K562 (cell line): ENCODE results near the gene LITAF. TPM values are rescaled to one million over a fixed set of nuclear protein-coding genes. Genes with fewer than 3 reads are reported as not detected.

Experiments
- ARID3B ChIP-seq: fragments of 250-450 bp; sonication (Bioruptor Pico); IDR thresholded peaks from 2 replicates; pipeline ENCODE4 v1.4.0; 2020; ENCODE audit warnings: borderline replicate concordance
- BCOR ChIP-seq: fragments of 450-650 bp; IDR thresholded peaks from 2 replicates; pipeline ENCODE4 v1.6.1; 2016
- E2F3 ChIP-seq: fragments of 250-450 bp; sonication (Bioruptor Pico); IDR thresholded peaks from 2 replicates; pipeline ENCODE4 v1.4.0; 2020; ENCODE audit warnings: mild to moderate bottlenecking
- ESRRA ChIP-seq: fragments of 450-650 bp; IDR thresholded peaks from 2 replicates; pipeline ENCODE4 v1.6.1; 2014; ENCODE audit warnings: low read depth, mild to moderate bottlenecking, moderate library complexity, borderline replicate concordance
- GATAD2B ChIP-seq: fragments of 450-650 bp; IDR thresholded peaks from 2 replicates; pipeline ENCODE4 v1.6.1; 2017; ENCODE audit warnings: mild to moderate bottlenecking, borderline replicate concordance
- HMGN3 ChIP-seq: IDR thresholded peaks from 2 replicates; pipeline ENCODE4 v1.6.1; 2011; ENCODE audit warnings: borderline replicate concordance, low read depth, mild to moderate bottlenecking, mixed read lengths, low read length; ENCODE audit not compliant: insufficient read length; ENCODE audit errors: extremely low read depth
- KDM1A ChIP-seq, 2 experiments: fragments of 450-650 bp; IDR thresholded peaks; 2 replicates each; pipeline ENCODE4 v1.6.1; 2016; ENCODE audit warnings: mild to moderate bottlenecking in 2 of 2
- NR1H2 ChIP-seq: sonication (generic); formaldehyde crosslinking; IDR thresholded peaks from 2 replicates; pipeline ENCODE4 v1.4.0; 2020; ENCODE audit warnings: mild to moderate bottlenecking, missing genetic modification reagents
- NR2C2 ChIP-seq, 2 experiments: fragments of 200-800 bp in 1 of 2; sonication (Bioruptor generic) in 1 of 2; sonication (generic) in 1 of 2; formaldehyde crosslinking in 1 of 2; IDR thresholded peaks; 2 replicates each; pipeline versions ENCODE4 v1.6.1 to v1.8.0; 2016 to 2022; ENCODE audit warnings: mild to moderate bottlenecking in 1 of 2, missing compliant biosample characterization in 1 of 2, missing genetic modification characterization in 1 of 2, missing genetic modification reagents in 1 of 2
- NR2F6 ChIP-seq: fragments of 450-650 bp; formaldehyde crosslinking; IDR thresholded peaks from 2 replicates; pipeline ENCODE4 v1.4.0; 2020; ENCODE audit warnings: mild to moderate bottlenecking
- PHB ChIP-seq: fragments of 250-450 bp; sonication (Bioruptor Pico); IDR thresholded peaks from 2 replicates; pipeline ENCODE4 v1.5.0; 2021
- POLR2B ChIP-seq: fragments of 450-650 bp; IDR thresholded peaks from 2 replicates; pipeline ENCODE4 v1.6.1; 2018; ENCODE audit warnings: low read depth; ENCODE audit not compliant: partially characterized antibody
- RAD21 ChIP-seq, 2 experiments: fragments of 250-450 bp in 1 of 2; fragments of 450-650 bp in 1 of 2; sonication (Bioruptor Pico) in 1 of 2; formaldehyde crosslinking in 1 of 2; IDR thresholded peaks in 1 of 2; conservative IDR thresholded peaks in 1 of 2; 2 replicates each; pipeline versions ENCODE4 v1.4.0 to v1.8.0; 2020 to 2022; ENCODE audit warnings: mild to moderate bottlenecking in 2 of 2, moderate library complexity in 1 of 2
- RBBP5 ChIP-seq: fragments of 200-600 bp; sonication (generic); IDR thresholded peaks from 2 replicates; pipeline ENCODE4 v1.6.1; 2012; ENCODE audit warnings: borderline replicate concordance, mild to moderate bottlenecking, low read length, control low read depth, inconsistent platforms; ENCODE audit not compliant: insufficient read depth, poor library complexity, severe bottlenecking
- RNF2 ChIP-seq: sonication (generic); IDR thresholded peaks from 2 replicates; pipeline ENCODE4 v1.6.1; 2016
- ZBTB7A ChIP-seq: IDR thresholded peaks from 2 replicates; pipeline ENCODE4 v1.6.1; 2011; ENCODE audit warnings: low read depth, mild to moderate bottlenecking, low read length, moderate library complexity, borderline replicate concordance; ENCODE audit not compliant: control insufficient read depth
- ZNF277 ChIP-seq: fragments of 250-450 bp; sonication (Bioruptor Pico); IDR thresholded peaks from 2 replicates; pipeline ENCODE4 v1.8.0; 2022; ENCODE audit warnings: inconsistent platforms, mild to moderate bottlenecking, moderate library complexity, borderline replicate concordance
- ZNF347 ChIP-seq: fragments of 450-650 bp; formaldehyde crosslinking; IDR thresholded peaks from 2 replicates; pipeline ENCODE4 v1.4.0; 2020; ENCODE audit warnings: low read depth, mild to moderate bottlenecking, moderate library complexity
- ZNF449 ChIP-seq: fragments of 250-450 bp; sonication (Bioruptor Pico); IDR thresholded peaks from 2 replicates; pipeline ENCODE4 v1.8.0; 2022; ENCODE audit warnings: moderate library complexity, mild to moderate bottlenecking, inconsistent platforms
- ZNF583 ChIP-seq: fragments of 250-450 bp; sonication (Bioruptor Pico); IDR thresholded peaks from 2 replicates; pipeline ENCODE4 v1.4.0; 2020
- ZNF77 ChIP-seq: fragments of 250-450 bp; sonication (Bioruptor Pico); IDR thresholded peaks from 2 replicates; pipeline ENCODE4 v1.5.0; 2020
- polyA plus RNA-seq, 8 experiments: library from polyadenylated mRNA; depleted of rRNA in 4 of 8; stranded (reverse) in 5 of 8; unstranded in 3 of 8; fragments of >200 nt; fragmentation: Nextera tagmentation in 2 of 8; fragmentation: Illumina TruSeq in 1 of 8; extraction: Ambion mirVana in 2 of 8; extraction: Trizol in 1 of 8; gene quantifications; 2 replicates each; pipeline versions ENCODE4 v1.2.1 to v1.2.3, GENCODE V29; 2011 to 2014; ENCODE audit warnings: inconsistent platforms in 1 of 8, missing spikeins in 1 of 8
- total RNA-seq, 7 experiments: library from RNA; depleted of rRNA in 6 of 7; stranded (reverse); fragments of >200 nt in 6 of 7; fragmentation: Illumina TruSeq in 2 of 7; extraction: Trizol in 2 of 7; gene quantifications; 2 replicates each; pipeline versions ENCODE4 v1.2.1 to v1.2.3, GENCODE V29; 2011 to 2021; ENCODE audit warnings: low replicate concordance in 1 of 7
- TF ChIP-seq, protein P1 (sequence below): fragments of 200-800 bp; sonication (Bioruptor generic); IDR thresholded peaks from 2 replicates; pipeline ENCODE4 v1.6.1; 2017; ENCODE audit warnings: missing genetic modification characterization, missing compliant biosample characterization

Gene LITAF
- total and polyA plus RNA-seq, 9 of the 15 experiments (the other 6 are each of a cell fraction or from before 2014, with no cell fraction given), result 4.1 to 17.8 (median 11.9) TPM

DNA sequence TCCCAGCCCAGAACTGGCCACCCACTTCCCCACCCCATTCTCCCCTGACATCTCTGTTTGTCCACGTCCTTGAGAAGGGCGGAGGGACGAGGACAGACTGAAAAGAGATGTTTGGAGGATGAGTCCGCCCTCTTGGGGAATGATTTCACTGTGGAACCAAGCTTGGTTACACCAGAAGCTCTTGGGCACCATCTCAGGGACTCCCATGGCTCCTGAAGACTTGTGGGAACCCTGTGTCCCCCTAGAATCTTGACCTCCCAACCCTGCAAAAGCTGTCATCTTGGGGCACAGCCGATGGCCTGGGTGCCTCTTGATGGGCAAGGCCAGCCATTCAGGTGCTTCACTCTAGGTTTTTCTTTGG lies 25.9 kb upstream of the LITAF start (continued):
- TF ChIP-seq ARID3B (no peak), RBBP5 (no peak), E2F3 (no peak), ZNF77 (CRISPR knock-in tag) (no peak), NR1H2 (CRISPR knock-in tag) (no peak), GATAD2B (no peak), ESRRA (no peak), PHB (CRISPR knock-in tag) (no peak), RAD21 (CRISPR knock-in tag; conservative IDR thresholded peaks at IDR 0.05 in 1 of 2, IDR thresholded peaks at IDR 0.05 in 1 of 2) (0 out of 4 replicates have a peak, but pooled peaks of 1 of the 2 experiments have one; percentile 2), ZNF583 (0 out of 2 replicates have a peak, but pooled peaks have one; percentile 1), POLR2B (no peak), ZNF277 (CRISPR knock-in tag) (no peak), ZNF347 (CRISPR knock-in tag) (no peak), KDM1A (IDR thresholded peaks at IDR 0.05) (no peak), ZNF449 (CRISPR knock-in tag) (peak; percentile 4; the same call in 1 of the 2 replicates), NR2F6 (no peak), ZBTB7A (no peak), NR2C2 (CRISPR knock-in tag; IDR thresholded peaks at IDR 0.05) (no peak), NR2C2 (tag; IDR thresholded peaks at IDR 0.05) (peak; percentile 34), HMGN3 (no peak), RNF2 (0 out of 2 replicates have a peak, but pooled peaks have one; percentile 2), BCOR (no peak)
- TF ChIP-seq, protein P1, sequence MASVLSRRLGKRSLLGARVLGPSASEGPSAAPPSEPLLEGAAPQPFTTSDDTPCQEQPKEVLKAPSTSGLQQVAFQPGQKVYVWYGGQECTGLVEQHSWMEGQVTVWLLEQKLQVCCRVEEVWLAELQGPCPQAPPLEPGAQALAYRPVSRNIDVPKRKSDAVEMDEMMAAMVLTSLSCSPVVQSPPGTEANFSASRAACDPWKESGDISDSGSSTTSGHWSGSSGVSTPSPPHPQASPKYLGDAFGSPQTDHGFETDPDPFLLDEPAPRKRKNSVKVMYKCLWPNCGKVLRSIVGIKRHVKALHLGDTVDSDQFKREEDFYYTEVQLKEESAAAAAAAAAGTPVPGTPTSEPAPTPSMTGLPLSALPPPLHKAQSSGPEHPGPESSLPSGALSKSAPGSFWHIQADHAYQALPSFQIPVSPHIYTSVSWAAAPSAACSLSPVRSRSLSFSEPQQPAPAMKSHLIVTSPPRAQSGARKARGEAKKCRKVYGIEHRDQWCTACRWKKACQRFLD, result 0 out of 2 replicates have a peak, but pooled peaks have one; percentile 37
